ENCODE results near the gene DNAH6.

DNA sequence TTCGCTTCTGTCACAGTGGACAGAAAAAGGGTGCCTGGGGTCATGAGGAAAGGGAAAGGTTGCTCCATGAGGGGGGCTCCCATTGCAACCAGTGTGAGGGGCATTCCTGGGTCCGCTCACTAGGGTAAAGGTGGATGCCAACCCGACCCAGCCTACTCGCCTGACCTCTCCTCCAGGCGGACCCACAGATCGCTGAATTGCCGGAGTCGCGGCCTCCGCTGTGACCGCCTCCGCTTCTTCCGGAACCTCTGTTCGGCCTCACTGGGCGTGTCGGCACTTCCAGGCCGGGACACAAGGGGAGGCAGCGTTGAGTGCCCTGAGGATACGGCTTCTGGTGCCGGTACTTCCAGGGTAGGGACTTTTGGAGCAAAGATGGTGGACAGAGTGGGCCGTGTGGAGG is 307.5 kb downstream of the DNAH6 start:
- no peak for TF ChIP-seq ESRRG (CRISPR knock-in tag; IDR thresholded peaks at IDR 0.05)
- TF ChIP-seq, protein P1, sequence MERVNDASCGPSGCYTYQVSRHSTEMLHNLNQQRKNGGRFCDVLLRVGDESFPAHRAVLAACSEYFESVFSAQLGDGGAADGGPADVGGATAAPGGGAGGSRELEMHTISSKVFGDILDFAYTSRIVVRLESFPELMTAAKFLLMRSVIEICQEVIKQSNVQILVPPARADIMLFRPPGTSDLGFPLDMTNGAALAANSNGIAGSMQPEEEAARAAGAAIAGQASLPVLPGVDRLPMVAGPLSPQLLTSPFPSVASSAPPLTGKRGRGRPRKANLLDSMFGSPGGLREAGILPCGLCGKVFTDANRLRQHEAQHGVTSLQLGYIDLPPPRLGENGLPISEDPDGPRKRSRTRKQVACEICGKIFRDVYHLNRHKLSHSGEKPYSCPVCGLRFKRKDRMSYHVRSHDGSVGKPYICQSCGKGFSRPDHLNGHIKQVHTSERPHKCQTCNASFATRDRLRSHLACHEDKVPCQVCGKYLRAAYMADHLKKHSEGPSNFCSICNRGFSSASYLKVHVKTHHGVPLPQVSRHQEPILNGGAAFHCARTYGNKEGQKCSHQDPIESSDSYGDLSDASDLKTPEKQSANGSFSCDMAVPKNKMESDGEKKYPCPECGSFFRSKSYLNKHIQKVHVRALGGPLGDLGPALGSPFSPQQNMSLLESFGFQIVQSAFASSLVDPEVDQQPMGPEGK (CRISPR knock-in tag; IDR thresholded peaks at IDR 0.05; ENCODE audit: borderline replicate concordance) = no peak
- TF ChIP-seq GLIS3 (CRISPR knock-in tag; IDR thresholded peaks at IDR 0.05) = no peak
- TF ChIP-seq, protein P2, sequence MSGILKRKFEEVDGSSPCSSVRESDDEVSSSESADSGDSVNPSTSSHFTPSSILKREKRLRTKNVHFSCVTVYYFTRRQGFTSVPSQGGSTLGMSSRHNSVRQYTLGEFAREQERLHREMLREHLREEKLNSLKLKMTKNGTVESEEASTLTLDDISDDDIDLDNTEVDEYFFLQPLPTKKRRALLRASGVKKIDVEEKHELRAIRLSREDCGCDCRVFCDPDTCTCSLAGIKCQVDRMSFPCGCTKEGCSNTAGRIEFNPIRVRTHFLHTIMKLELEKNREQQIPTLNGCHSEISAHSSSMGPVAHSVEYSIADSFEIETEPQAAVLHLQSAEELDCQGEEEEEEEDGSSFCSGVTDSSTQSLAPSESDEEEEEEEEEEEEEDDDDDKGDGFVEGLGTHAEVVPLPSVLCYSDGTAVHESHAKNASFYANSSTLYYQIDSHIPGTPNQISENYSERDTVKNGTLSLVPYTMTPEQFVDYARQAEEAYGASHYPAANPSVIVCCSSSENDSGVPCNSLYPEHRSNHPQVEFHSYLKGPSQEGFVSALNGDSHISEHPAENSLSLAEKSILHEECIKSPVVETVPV (CRISPR knock-in tag; IDR thresholded peaks at IDR 0.05) = no peak

Data from SK-N-SH treated with all-trans-retinoic acid at 6 μM for 48 hours (cell line).